Neural cell (in vitro differentiated cells): ENCODE data around the gene PPFIA4. TPM values are rescaled to one million over a fixed set of nuclear protein-coding genes. Genes with fewer than 3 reads are reported as not detected.

Source experiments
- H2AFZ ChIP-seq: fragments of 200-600, 300-800 bp; sonication (generic), shearing (Covaris generic); 2 replicates; pipeline ENCODE4 v1.6.0; 2014; ENCODE audit warnings: low read depth, mild to moderate bottlenecking, antibody characterized with exemption, low read length, moderate library complexity
- H3F3A ChIP-seq: fragments of 200-600 bp; shearing (Covaris generic); 2 replicates; pipeline ENCODE4 v1.6.1; 2016; ENCODE audit warnings: mild to moderate bottlenecking, moderate library complexity, mixed read lengths, antibody characterized with exemption, low read length; ENCODE audit not compliant: insufficient read depth, poor library complexity, severe bottlenecking
- H3K27ac ChIP-seq: fragments of 200-600, 300-800 bp; sonication (generic), shearing (Covaris generic); 2 replicates; pipeline ENCODE4 v1.5.1; 2014; ENCODE audit warnings: mild to moderate bottlenecking, low read length, moderate library complexity
- H3K27me3 ChIP-seq: fragments of 300-800, 200-600 bp; sonication (generic), shearing (Covaris generic); 2 replicates; pipeline ENCODE4 v1.6.0; 2014; ENCODE audit warnings: mild to moderate bottlenecking, low read depth, low read length, moderate library complexity; ENCODE audit not compliant: insufficient read depth
- H3K36me3 ChIP-seq: fragments of 300-800, 200-600 bp; sonication (generic), shearing (Covaris generic); 2 replicates; pipeline ENCODE4 v1.5.1; 2014; ENCODE audit warnings: mild to moderate bottlenecking, antibody characterized with exemption, low read length, moderate library complexity; ENCODE audit not compliant: insufficient read depth
- H3K4me2 ChIP-seq: fragments of 300-800, 200-600 bp; sonication (generic), shearing (Covaris generic); 2 replicates; pipeline ENCODE4 v1.6.0; 2014; ENCODE audit warnings: mild to moderate bottlenecking, low read length
- H3K4me3 ChIP-seq: fragments of 300-800, 200-600 bp; sonication (generic), shearing (Covaris generic); 2 replicates; pipeline ENCODE4 v1.5.1; 2014; ENCODE audit warnings: mild to moderate bottlenecking, low read length, moderate library complexity
- H3K79me2 ChIP-seq: fragments of 200-600 bp; shearing (Covaris generic); replicated peaks from 2 replicates; pipeline ENCODE4 v1.6.0; 2014; ENCODE audit warnings: mild to moderate bottlenecking, low read length, moderate library complexity; ENCODE audit not compliant: insufficient read depth
- H3K9ac ChIP-seq: fragments of 300-800, 200-600 bp; sonication (generic), shearing (Covaris generic); 2 replicates; pipeline ENCODE4 v1.6.1; 2016; ENCODE audit warnings: mild to moderate bottlenecking, low read length, mixed read lengths
- H3K9me2 ChIP-seq: fragments of 200-600 bp; shearing (Covaris generic); 2 replicates; pipeline ENCODE4 v1.6.1; 2016; ENCODE audit warnings: mild to moderate bottlenecking, low read length, mixed read lengths; ENCODE audit not compliant: insufficient read depth
- H3K9me3 ChIP-seq: fragments of 200-600, 300-800 bp; sonication (generic), shearing (Covaris generic); 2 replicates; pipeline ENCODE4 v1.6.1; 2016; ENCODE audit warnings: mild to moderate bottlenecking, mixed run types, low read length, moderate library complexity, mixed read lengths
- H4K20me1 ChIP-seq: fragments of 200-600 bp; shearing (Covaris generic); 2 replicates; pipeline ENCODE4 v1.6.1; 2016; ENCODE audit warnings: mild to moderate bottlenecking, mixed run types; ENCODE audit not compliant: insufficient read depth
- EP300 ChIP-seq: fragments of 450-650 bp; conservative IDR thresholded peaks from 2 replicates; pipeline ENCODE4 v1.6.1; 2014; ENCODE audit warnings: antibody characterized with exemption, mild to moderate bottlenecking, moderate library complexity; ENCODE audit not compliant: poor library complexity, severe bottlenecking
- EZH2 ChIP-seq: fragments of 200-600, 300-800 bp; shearing (Covaris generic), sonication (generic); IDR thresholded peaks from 2 replicates; pipeline ENCODE4 v1.6.1; 2014; ENCODE audit warnings: antibody characterized with exemption, low read length, borderline replicate concordance, mild to moderate bottlenecking; ENCODE audit not compliant: insufficient read depth, poor library complexity, severe bottlenecking
- MXI1 ChIP-seq: fragments of 450-650 bp; conservative IDR thresholded peaks from 2 replicates; pipeline ENCODE4 v1.6.1; 2014; ENCODE audit warnings: antibody characterized with exemption, mild to moderate bottlenecking; ENCODE audit not compliant: poor library complexity, severe bottlenecking
- POLR2AphosphoS5 ChIP-seq: IDR thresholded peaks from 2 replicates; pipeline ENCODE4 v1.6.1; 2012
- RAD21 ChIP-seq: fragments of 450-650 bp; conservative IDR thresholded peaks from 2 replicates; pipeline ENCODE4 v1.6.1; 2014; ENCODE audit warnings: antibody characterized with exemption, mild to moderate bottlenecking, moderate library complexity
- REST ChIP-seq: IDR thresholded peaks from 2 replicates; pipeline ENCODE4 v1.6.1; 2012; ENCODE audit warnings: borderline replicate concordance
- SMC3 ChIP-seq: fragments of 450-650 bp; conservative IDR thresholded peaks from 2 replicates; pipeline ENCODE4 v1.6.1; 2014; ENCODE audit warnings: antibody characterized with exemption, mild to moderate bottlenecking, moderate library complexity; ENCODE audit not compliant: poor library complexity
- TAF1 ChIP-seq: IDR thresholded peaks from 2 replicates; pipeline ENCODE4 v1.6.1; 2012; ENCODE audit warnings: low read depth
- polyA plus RNA-seq: library from polyadenylated mRNA; depleted of rRNA; stranded (reverse); fragments of >200 nt; gene quantifications from 2 replicates; pipeline ENCODE4 v1.2.3, GENCODE V29; 2014

Gene PPFIA4
- polyA plus RNA-seq, 1 donor from 2014 or later, result 1.6 TPM

- H3F3A ChIP-seq, result no peaks in the 10 kb centered on the region
- H3K9me2 ChIP-seq, result no peaks in the 10 kb centered on the region
- H3K9ac ChIP-seq, result no peak overlapping the region
- H3K4me3 ChIP-seq, result no peak overlapping the region
- H3K4me2 ChIP-seq, result no peak overlapping the region
- no peaks in the 10 kb centered on the region for H4K20me1 ChIP-seq
- TF ChIP-seq POLR2AphosphoS5, result no peak
- no peak for TF ChIP-seq EZH2
- TF ChIP-seq SMC3, result no peak
- TF ChIP-seq MXI1, result no peak
- no peak for TF ChIP-seq REST
- TF ChIP-seq EP300, result no peak
- no peak for TF ChIP-seq RAD21
- no peaks in the 10 kb centered on the region for H3K27me3 ChIP-seq
- H3K36me3 ChIP-seq, result no peaks in the 10 kb centered on the region
- H3K27ac ChIP-seq, result no peak overlapping the region
- no peaks in the 10 kb centered on the region for H3K79me2 ChIP-seq
- no peak overlapping the region for H2AFZ ChIP-seq
- H3K9me3 ChIP-seq, result peaks cover 6% of the 10 kb centered on the region
Measured at GRCh38 chr1:203099805-203100515, 73.7 kb downstream of the PPFIA4 start.

GRCh38 chr1:203100516-203100869, 74.2 kb downstream of the PPFIA4 start:
- Histone ChIP-seq H2AFZ (no peak overlapping the region), H3K9me2 (no peaks in the 10 kb centered on the region), H3K79me2 (no peaks in the 10 kb centered on the region), H3K9ac (no peak overlapping the region), H3K4me2 (no peak overlapping the region), H3F3A (no peaks in the 10 kb centered on the region), H3K27me3 (no peaks in the 10 kb centered on the region), H3K27ac (no peak overlapping the region), H3K4me3 (no peak overlapping the region), H3K36me3 (no peaks in the 10 kb centered on the region), H3K9me3 (peaks cover under 1% of the 10 kb centered on the region), H4K20me1 (no peaks in the 10 kb centered on the region)
- TF ChIP-seq SMC3, result no peak
- no peak for TF ChIP-seq MXI1
- no peak for TF ChIP-seq TAF1
- no peak for TF ChIP-seq EZH2
- TF ChIP-seq POLR2AphosphoS5, result no peak
- TF ChIP-seq EP300, result no peak
- TF ChIP-seq REST, result no peak
- no peak for TF ChIP-seq RAD21
